ENCODE data around the gene KRT34. TPM values are rescaled to one million over a fixed set of nuclear protein-coding genes. Genes with fewer than 3 reads are reported as not detected.
"Not testable (repeated sequence)": the region's sequence is repeated elsewhere in the genome, so short reads cannot be mapped to it uniquely, and the experiment has no call there.

KRT34 gene
- total RNA-seq, 1 experiment from 2014 or later: 5.1 TPM

DNA sequence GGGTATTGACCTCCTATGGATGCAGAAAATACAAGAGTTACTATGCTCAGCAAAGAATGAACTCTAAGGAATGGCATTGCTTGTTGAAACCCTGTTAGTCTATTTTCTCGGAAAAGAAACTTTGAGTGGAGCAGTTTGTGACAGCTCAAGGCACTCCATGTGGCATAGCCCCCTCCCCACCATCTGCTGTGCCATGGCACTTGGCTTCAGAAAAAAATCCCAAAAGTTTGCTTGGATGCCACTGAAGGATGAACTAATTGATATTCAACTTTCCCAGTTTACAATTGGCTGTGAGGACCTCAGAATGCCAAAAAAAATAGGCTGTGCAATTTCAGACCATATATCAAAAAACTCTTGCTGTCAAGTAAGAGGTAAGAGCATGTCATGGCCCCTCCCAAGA is 13.5 kb upstream of the KRT34 start:
- Histone ChIP-seq H3K4me1 (ENCODE audit: insufficient read depth, low read length) (peaks cover 14% of the 10 kb centered on the region; the same call in 1 of the 2 replicates), H4K20me1 (ENCODE audit: low read length) (no peaks in the 10 kb centered on the region), H3F3A (ENCODE audit: low read length, unreplicated experiment) (no peaks in the 10 kb centered on the region), H3K79me2 (ENCODE audit: low read length) (no peaks in the 10 kb centered on the region), H3K27ac (ENCODE audit: low read length) (no peak overlapping the region), H3K27me3 (ENCODE audit: low read length) (no peaks in the 10 kb centered on the region), H3K9ac (ENCODE audit: low read length) (no peak overlapping the region), H3K4me2 (ENCODE audit: low read length) (no peak overlapping the region), H3K36me3 (ENCODE audit: low read depth, low read length) (no peaks in the 10 kb centered on the region), H2AFZ (ENCODE audit: low read length) (no peak overlapping the region), H3K9me3 (ENCODE audit: low read length) (no peaks in the 10 kb centered on the region), H3K4me3 (ENCODE audit: low read length) (no peak overlapping the region), H3K9me2 (replicated peaks; ENCODE audit: low read length) (no peaks in the 10 kb centered on the region)
- POLR2A ChIA-PET (ENCODE audit: unreplicated experiment): no interaction called here
- intact Hi-C loops (cut with micrococcal nuclease): no loop called here
- TF ChIP-seq EZH2 (IDR thresholded peaks at IDR 0.05; ENCODE audit: low read length, unreplicated experiment): no peak
- TF ChIP-seq, protein P1, sequence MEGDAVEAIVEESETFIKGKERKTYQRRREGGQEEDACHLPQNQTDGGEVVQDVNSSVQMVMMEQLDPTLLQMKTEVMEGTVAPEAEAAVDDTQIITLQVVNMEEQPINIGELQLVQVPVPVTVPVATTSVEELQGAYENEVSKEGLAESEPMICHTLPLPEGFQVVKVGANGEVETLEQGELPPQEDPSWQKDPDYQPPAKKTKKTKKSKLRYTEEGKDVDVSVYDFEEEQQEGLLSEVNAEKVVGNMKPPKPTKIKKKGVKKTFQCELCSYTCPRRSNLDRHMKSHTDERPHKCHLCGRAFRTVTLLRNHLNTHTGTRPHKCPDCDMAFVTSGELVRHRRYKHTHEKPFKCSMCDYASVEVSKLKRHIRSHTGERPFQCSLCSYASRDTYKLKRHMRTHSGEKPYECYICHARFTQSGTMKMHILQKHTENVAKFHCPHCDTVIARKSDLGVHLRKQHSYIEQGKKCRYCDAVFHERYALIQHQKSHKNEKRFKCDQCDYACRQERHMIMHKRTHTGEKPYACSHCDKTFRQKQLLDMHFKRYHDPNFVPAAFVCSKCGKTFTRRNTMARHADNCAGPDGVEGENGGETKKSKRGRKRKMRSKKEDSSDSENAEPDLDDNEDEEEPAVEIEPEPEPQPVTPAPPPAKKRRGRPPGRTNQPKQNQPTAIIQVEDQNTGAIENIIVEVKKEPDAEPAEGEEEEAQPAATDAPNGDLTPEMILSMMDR (conservative IDR thresholded peaks at IDR 0.05; ENCODE audit: low read depth, low read length): no peak
- TF ChIP-seq EZH2phosphoT487 (IDR thresholded peaks at IDR 0.05; ENCODE audit: borderline replicate concordance, low read length): no peak
- no peak for ATAC-seq
- CTCF ChIA-PET: no interaction called here
- no TSS peak for BruUV-seq (replicated peaks)
- DNase-seq: no peak

DNA sequence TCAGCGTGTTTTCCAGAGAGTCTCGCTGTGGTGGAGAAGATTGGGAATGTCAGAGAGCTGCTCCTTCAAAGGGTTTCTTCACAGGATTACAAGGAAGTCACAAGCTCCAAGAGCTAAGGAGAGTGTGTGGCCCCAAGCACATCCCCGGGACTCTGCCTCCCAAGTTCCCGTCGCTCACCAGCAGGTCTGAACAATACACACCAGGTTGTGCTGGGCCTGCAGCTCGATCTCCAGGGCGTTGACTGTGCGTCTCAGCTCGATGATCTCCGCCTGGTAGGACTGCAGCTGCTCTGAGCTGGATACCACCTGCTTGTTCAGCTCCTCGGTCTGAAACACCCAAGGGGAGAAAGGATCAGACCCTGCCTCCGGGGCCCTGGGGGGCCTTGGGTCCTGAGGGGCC is 12.9 kb upstream of the KRT34 start:
- H3K4me2 ChIP-seq (ENCODE audit: low read length); POLR2A ChIA-PET (ENCODE audit: unreplicated experiment); H3K9me2 ChIP-seq (replicated peaks; ENCODE audit: low read length); CTCF ChIA-PET; H3K27me3 ChIP-seq (ENCODE audit: low read length); H3K27ac ChIP-seq (ENCODE audit: low read length); H3K9me3 ChIP-seq (ENCODE audit: low read length); DNase-seq; H4K20me1 ChIP-seq (ENCODE audit: low read length); H3K4me3 ChIP-seq (ENCODE audit: low read length); H3K9ac ChIP-seq (ENCODE audit: low read length); H2AFZ ChIP-seq (ENCODE audit: low read length); H3K36me3 ChIP-seq (ENCODE audit: low read depth, low read length); intact Hi-C loops (cut with micrococcal nuclease); H3K79me2 ChIP-seq (ENCODE audit: low read length); BruUV-seq (replicated peaks); H3F3A ChIP-seq (ENCODE audit: low read length, unreplicated experiment); ATAC-seq: not testable (repeated sequence)
- peaks cover 14% of the 10 kb centered on the region; the same call in 1 of the 2 replicates for H3K4me1 ChIP-seq (ENCODE audit: insufficient read depth, low read length)

DNA sequence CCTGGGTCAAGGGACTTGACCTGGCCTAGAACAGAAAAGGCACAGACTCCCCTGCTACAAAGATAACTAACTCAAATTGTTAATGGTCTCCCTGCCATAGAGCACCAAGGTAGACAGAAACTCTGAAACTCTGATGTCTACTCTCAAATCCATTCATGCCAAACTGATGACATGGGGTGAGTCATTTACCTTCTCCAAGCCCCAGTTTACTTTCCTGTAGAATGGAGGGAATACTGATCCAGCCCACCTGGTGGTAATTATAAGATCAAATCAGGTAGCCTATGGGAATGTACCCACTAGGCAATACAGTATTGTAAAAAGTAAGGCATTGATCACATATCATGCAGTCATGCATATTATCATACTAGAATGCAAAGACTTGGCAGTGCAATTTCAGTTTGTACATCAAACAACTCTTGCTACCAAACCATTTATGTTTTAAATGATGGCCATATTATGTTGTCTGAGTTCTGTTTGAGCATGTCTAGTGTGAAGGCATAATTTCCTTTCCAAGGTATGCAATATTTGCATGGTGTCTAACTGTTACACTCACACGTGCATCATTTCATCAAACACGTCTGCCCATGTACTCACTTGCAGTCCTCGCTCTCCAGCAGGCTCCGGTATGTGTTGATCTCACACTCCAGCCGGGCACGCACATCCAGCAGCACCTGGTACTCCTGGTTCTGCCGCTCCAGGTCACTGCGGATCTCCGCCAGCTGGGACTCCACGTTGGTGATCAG is 12.3 kb upstream of the KRT34 start:
- no peak overlapping the region for H3K27ac ChIP-seq (ENCODE audit: low read length)
- H3K9me3 ChIP-seq (ENCODE audit: low read length): no peaks in the 10 kb centered on the region
- no peaks in the 10 kb centered on the region for H3K9me2 ChIP-seq (replicated peaks; ENCODE audit: low read length)
- peaks cover 14% of the 10 kb centered on the region; the same call in 1 of the 2 replicates for H3K4me1 ChIP-seq (ENCODE audit: insufficient read depth, low read length)
- no peak for ATAC-seq
- H3K27me3 ChIP-seq (ENCODE audit: low read length): no peaks in the 10 kb centered on the region
- ChIA-PET CTCF (no interaction called here), POLR2A (ENCODE audit: unreplicated experiment) (no interaction called here)
- TF ChIP-seq, protein P1 (conservative IDR thresholded peaks at IDR 0.05; ENCODE audit: low read depth, low read length): no peak
- no peak for TF ChIP-seq EZH2 (IDR thresholded peaks at IDR 0.05; ENCODE audit: low read length, unreplicated experiment)
- TF ChIP-seq EZH2phosphoT487 (IDR thresholded peaks at IDR 0.05; ENCODE audit: borderline replicate concordance, low read length): no peak
- no peak overlapping the region for H3K4me3 ChIP-seq (ENCODE audit: low read length)
- H3F3A ChIP-seq (ENCODE audit: low read length, unreplicated experiment): no peaks in the 10 kb centered on the region
- no peaks in the 10 kb centered on the region for H3K79me2 ChIP-seq (ENCODE audit: low read length)
- H3K36me3 ChIP-seq (ENCODE audit: low read depth, low read length): no peaks in the 10 kb centered on the region
- no peak overlapping the region for H3K4me2 ChIP-seq (ENCODE audit: low read length)
- intact Hi-C loops (cut with micrococcal nuclease): no loop called here
- H2AFZ ChIP-seq (ENCODE audit: low read length): no peak overlapping the region
- no peak overlapping the region for H3K9ac ChIP-seq (ENCODE audit: low read length)
- BruUV-seq (replicated peaks): no TSS peak
- peak; percentile 34 for DNase-seq
- H4K20me1 ChIP-seq (ENCODE audit: low read length): no peaks in the 10 kb centered on the region

All from PC-3 (cell line).